NT2/D1 (cell line): Measurements from ENCODE around the gene WDR64.

Experiments used
- SUZ12 ChIP-seq: IDR thresholded peaks from 2 replicates; pipeline ENCODE4 v1.6.1; 2011; ENCODE audit not compliant: insufficient read length, insufficient read depth; ENCODE audit errors: extremely low read depth
- YY1 ChIP-seq: IDR thresholded peaks from 2 replicates; pipeline ENCODE4 v1.6.1; 2011; ENCODE audit not compliant: insufficient read length, insufficient read depth
- ZNF274 ChIP-seq: IDR thresholded peaks from 2 replicates; pipeline ENCODE4 v1.6.1; 2011; ENCODE audit warnings: mild to moderate bottlenecking, low read depth, low read length

DNA sequence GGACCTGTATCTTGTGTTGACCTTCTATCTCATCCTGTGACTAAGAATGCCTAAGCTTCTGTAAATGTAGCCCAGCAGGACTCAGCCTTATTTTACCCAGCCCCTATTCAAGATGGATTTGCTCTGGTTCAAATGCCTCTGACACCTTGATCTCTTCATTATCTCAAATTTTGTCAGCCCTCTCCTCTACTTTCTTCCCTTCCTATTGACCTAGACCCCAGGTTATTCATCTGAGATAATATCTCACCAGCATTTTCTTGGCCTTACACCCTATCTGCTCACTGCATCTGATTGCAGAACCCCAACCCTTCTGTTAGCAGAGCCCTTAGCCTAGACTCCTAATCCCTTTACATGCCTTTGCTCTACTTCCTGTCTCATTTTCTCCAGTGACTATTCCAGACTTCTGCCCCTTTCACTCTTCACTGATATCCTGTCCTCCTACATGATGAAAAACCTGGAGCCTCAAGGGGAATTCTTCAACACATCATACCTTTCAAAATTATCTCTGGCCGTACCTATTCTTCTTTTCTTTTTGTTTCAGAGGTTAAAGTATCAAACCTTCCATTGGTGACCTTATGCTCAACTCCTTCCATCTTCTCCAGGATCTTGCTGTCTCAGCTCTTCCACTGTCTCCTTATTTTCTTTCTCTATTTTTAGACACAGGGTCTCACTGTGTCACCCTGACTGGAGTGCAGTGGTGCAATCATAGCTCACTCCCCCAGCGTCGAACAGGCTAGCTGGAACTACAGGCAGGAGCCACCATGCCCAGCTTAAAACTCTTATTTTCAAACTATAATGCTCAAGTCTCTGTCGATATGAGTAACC lies 44.9 kb downstream of the WDR64 start:
- no peak for TF ChIP-seq ZNF274
- TF ChIP-seq SUZ12 = no peak
- TF ChIP-seq YY1 = no peak
